Epithelial cell of proximal tubule (primary cell): ENCODE results near the gene LYSMD2. TPM values are rescaled to one million over a fixed set of nuclear protein-coding genes. Genes with fewer than 3 reads are reported as not detected.

Source experiments
- DNase-seq: peaks from one replicate; pipeline ENCODE4 v3.0.0-alpha.2; 2011; ENCODE audit warnings: low read depth
- H3K4me3 ChIP-seq: 2 replicates; pipeline ENCODE4 v1.5.1; 2011; ENCODE audit warnings: low read depth, mild to moderate bottlenecking, low read length
- CTCF ChIP-seq: conservative IDR thresholded peaks from 2 replicates; pipeline ENCODE4 v1.5.1; 2012; ENCODE audit warnings: low read depth, mild to moderate bottlenecking, low read length
- total RNA-seq: library from RNA; depleted of rRNA; stranded (reverse); fragments of >200 nt; gene quantifications from 2 replicates; pipeline ENCODE4 v1.2.3, GENCODE V29; 2015

Gene LYSMD2
- total RNA-seq, 1 donor from 2014 or later = 1.7 TPM

DNA sequence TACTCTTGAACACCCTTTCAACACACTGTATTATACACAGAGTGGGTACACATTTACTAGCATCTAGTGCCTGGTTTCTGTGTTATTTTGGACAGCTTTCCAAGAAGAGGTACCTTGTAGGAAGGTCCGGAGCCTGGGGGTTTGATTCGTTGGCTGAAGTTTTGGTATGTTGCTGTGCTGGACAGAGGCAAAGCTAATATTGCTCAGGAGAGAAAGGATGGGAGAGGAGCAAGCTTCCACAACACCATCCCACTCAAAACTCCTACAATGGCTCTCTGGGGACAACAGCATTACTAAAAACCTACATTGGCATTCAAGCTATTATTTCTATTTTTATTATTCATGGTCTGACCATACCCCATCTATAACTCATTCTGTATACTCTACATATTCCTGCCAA lies 1.1 kb upstream of the LYSMD2 start:
- no peak for DNase-seq
- TF ChIP-seq CTCF = no peak
- H3K4me3 ChIP-seq = no peak overlapping the region

- H3K4me3 ChIP-seq = peak overlapping the region; percentile 56
- no peak for DNase-seq
- no peak for TF ChIP-seq CTCF
Measured at GRCh38 chr15:51736751-51737521, 519 bp downstream of the LYSMD2 start.

- DNase-seq = no peak
- peak overlapping the region; percentile 56 for H3K4me3 ChIP-seq
- TF ChIP-seq CTCF = no peak
Measured at GRCh38 chr15:51736069-51736468, 1.4 kb downstream of the LYSMD2 start.

- DNase-seq = no peak
- H3K4me3 ChIP-seq = no peak overlapping the region
- TF ChIP-seq CTCF = no peak
Measured at GRCh38 chr15:51735228-51736010, 2.0 kb downstream of the LYSMD2 start.

- TF ChIP-seq CTCF = no peak
- no peak overlapping the region for H3K4me3 ChIP-seq
- DNase-seq = no peak
Measured at GRCh38 chr15:51732646-51733045, 4.8 kb downstream of the LYSMD2 start.

DNA sequence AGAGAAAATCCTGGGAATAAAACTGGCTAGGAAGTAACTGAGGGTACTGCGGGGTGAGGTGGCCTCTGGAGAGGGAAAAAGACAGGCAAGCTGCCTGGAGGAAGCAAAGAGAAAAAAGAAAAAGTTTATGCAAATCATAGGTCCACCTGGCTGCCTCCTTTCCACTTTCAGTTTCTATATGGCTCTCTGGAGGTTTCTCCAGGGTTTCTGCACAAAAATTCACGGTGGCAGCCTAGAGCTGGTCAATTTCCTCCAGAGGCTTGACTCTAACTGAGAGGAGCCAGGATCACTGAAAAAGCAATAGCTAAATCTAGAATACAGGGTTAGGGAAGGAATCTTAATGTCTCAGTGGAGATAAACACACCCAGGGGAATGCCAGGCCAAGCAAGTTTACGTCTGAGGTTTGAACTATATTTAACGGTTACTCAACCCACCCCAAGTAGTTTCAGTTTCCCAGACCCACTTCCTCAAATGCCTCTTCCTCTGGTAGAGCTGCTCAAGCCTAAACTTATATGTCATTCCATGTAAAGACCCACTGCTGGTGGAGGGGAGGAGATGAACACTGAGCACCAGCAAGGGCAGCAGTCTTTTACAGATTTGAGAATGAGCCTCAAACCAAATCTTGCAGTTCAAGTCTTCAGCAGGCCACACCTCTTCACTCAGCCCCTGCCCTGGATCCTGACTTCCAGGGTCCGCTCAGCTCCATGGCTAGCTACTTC lies 5.7 kb downstream of the LYSMD2 start:
- TF ChIP-seq CTCF = no peak
- peak overlapping the region; percentile 42 for H3K4me3 ChIP-seq
- no peak for DNase-seq
